ENCODE data around the gene GPRC5A. TPM values are rescaled to one million over a fixed set of nuclear protein-coding genes. Genes with fewer than 3 reads are reported as not detected.
"Not testable (repeated sequence)": the region's sequence is repeated elsewhere in the genome, so short reads cannot be mapped to it uniquely, and the experiment has no call there.

Gene GPRC5A, protein sequence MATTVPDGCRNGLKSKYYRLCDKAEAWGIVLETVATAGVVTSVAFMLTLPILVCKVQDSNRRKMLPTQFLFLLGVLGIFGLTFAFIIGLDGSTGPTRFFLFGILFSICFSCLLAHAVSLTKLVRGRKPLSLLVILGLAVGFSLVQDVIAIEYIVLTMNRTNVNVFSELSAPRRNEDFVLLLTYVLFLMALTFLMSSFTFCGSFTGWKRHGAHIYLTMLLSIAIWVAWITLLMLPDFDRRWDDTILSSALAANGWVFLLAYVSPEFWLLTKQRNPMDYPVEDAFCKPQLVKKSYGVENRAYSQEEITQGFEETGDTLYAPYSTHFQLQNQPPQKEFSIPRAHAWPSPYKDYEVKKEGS
- 100 to 1,000 TPM; 194 to 890 (median 653) TPM for total RNA-seq

DNA sequence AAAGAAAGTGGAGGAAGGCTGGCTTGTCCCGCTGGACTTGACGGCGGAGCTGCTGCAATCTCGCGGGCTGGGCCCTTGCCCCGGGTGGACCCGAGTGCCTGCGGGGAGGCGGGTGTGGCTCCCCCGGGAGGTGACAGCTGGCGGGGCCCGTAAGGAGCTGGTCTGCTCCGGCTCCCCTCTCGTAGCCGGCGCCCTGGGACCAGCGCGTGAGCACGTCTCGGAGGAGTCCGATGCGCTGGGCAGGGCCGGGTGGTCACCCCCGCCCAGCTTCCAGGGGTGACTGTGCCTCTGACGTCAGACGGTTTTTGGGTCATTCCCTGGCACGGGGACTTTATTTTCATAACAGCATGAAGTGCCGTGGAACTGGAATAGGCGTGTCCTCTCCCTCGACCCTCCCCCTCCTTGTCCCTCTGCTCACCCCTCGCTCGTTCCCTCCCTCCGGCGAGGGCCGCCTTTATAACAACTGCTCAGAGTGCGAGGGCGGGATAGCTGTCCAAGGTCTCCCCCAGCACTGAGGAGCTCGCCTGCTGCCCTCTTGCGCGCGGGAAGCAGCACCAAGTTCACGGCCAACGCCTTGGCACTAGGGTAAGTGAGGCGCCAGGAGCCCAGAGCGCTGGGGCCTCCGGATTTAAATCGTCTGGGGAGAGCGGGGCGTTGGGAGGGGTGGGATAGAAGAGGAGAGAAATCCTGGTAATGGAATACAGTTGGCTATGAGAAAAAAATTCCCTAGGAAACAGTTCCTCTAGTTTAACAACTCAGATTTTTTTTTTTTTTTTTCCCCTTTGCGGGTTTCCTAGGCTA, at the start of gene GPRC5A:
TSS of gene GPRC5A (plus strand) at position 483 of the 801 bp plus-strand sequence. CDS start 16,688 bp downstream, outside the sequence.
- ATAC-seq (ENCODE audit: low FRiP score in 2 of 2) (peak; percentile 94 to 95), DNase-seq (peak; percentile 93)
- 1 to 2% methylated on average over 35 to 41 of the region's 50 CpGs for WGBS, 2 donors
- peak within 1 kb of the TSS; percentile 76 to 98 (median 86) for H3K27ac ChIP-seq
- TF ChIP-seq, protein P1, sequence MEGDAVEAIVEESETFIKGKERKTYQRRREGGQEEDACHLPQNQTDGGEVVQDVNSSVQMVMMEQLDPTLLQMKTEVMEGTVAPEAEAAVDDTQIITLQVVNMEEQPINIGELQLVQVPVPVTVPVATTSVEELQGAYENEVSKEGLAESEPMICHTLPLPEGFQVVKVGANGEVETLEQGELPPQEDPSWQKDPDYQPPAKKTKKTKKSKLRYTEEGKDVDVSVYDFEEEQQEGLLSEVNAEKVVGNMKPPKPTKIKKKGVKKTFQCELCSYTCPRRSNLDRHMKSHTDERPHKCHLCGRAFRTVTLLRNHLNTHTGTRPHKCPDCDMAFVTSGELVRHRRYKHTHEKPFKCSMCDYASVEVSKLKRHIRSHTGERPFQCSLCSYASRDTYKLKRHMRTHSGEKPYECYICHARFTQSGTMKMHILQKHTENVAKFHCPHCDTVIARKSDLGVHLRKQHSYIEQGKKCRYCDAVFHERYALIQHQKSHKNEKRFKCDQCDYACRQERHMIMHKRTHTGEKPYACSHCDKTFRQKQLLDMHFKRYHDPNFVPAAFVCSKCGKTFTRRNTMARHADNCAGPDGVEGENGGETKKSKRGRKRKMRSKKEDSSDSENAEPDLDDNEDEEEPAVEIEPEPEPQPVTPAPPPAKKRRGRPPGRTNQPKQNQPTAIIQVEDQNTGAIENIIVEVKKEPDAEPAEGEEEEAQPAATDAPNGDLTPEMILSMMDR (IDR thresholded peaks at IDR 0.05): peak in 2 of 6 experiments; percentile 12 to 19
- TF ChIP-seq POLR2A (IDR thresholded peaks at IDR 0.05) (peak; percentile 21 to 97 (median 84)), EP300 (IDR thresholded peaks at IDR 0.05) (peak; percentile 20 to 95 (median 73)), POLR2AphosphoS5 (IDR thresholded peaks at IDR 0.05) (peak; percentile 93 to 99)
- H3K9me3 ChIP-seq: no peaks in the 10 kb centered on the region
- peaks cover 0 to 9% (median 0%) of the 10 kb centered on the region in 4 donors for H3K27me3 ChIP-seq
- no peaks in the 10 kb centered on the region for H3K36me3 ChIP-seq
- peaks cover 0 to 17% (median 3%) of the 10 kb centered on the region in 4 donors for H3K4me1 ChIP-seq
- peak within 1 kb of the TSS; percentile 5 to 50 (median 44) for H3K4me3 ChIP-seq

DNA sequence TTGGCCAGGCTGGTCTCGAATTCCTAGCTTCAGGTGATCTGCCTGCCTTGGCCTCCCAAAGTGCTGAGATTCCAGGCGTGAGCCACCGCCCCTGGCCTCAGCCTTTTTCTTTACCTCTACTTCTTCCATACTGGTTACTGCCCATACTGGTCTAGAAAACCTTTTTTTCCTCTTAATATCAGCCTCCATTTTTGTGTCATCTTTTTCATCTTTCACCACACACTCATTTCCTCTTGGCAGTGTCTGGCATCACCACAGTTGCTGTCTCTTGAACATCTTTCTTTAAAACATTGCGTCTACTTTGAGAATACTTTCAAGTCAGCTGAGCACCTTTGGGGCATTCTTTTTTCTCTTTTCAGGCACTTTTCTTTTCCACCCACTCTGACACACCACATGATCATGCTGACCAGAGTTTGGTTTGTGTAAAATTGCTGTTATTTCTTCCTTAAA, 45.5 kb upstream of the GPRC5A start:
- Histone ChIP-seq H3K4me1 (no peaks in the 10 kb centered on the region), H3K9me3 (no peaks in the 10 kb centered on the region), H3K36me3 (no peaks in the 10 kb centered on the region), H3K4me3 (no peak overlapping the region), H3K27me3 (no peaks in the 10 kb centered on the region), H3K27ac (no peak overlapping the region)
- TF ChIP-seq EP300 (IDR thresholded peaks at IDR 0.05) (no peak), POLR2A (IDR thresholded peaks at IDR 0.05) (no peak), POLR2AphosphoS5 (IDR thresholded peaks at IDR 0.05) (no peak)
- TF ChIP-seq, protein P1 (IDR thresholded peaks at IDR 0.05): no peak
- no peak for DNase-seq
- WGBS, 2 donors: 83 to 88% methylated on average over 4 of the region's 4 CpGs
- no peak for ATAC-seq (ENCODE audit: low FRiP score in 2 of 2)

DNA sequence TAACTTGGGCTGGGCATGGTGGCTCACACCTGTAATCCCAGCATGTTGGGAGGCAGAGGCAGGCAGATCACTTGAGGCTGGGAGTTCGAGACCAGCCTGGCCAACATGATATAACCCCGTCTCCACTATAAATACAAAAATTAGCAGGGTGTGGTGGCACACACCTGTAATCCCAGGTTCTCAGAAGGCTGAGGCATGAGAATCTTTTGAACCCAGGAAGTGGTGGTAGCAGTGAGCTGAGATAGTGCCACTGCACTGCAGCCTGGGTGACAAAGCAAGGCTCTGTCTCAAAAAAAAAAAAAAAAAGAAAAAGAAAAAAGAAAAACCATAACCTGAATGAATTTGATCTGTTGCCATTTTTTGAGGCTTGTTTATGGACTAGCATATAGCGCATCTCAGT, 44.6 kb upstream of the GPRC5A start:
- 90 to 94% methylated on average over 3 of the region's 3 CpGs for WGBS, 2 donors
- H3K9me3 ChIP-seq; H3K27ac ChIP-seq; H3K27me3 ChIP-seq; ATAC-seq (ENCODE audit: low FRiP score in 2 of 2); H3K36me3 ChIP-seq; H3K4me3 ChIP-seq; DNase-seq; H3K4me1 ChIP-seq: not testable (repeated sequence)

DNA sequence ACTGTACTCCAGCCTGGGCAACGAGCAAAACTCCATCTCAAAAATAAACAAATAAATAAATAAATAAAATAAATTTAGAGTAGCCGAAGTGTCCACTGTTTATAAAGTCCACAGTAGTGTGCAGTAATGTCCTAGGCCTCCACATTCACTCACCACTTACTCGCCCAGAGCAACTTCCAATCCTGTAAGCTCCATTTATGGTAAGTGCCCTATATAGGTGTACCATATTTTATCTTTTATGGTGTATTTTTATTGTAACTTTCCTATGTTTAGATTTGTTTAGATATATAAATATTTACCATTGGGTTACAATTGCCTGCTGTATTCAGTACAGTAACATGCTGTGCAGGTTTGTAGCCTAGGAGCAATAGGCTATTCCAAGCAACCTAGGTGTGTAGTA, 37.9 kb upstream of the GPRC5A start:
- no peak for DNase-seq
- Histone ChIP-seq H3K4me1 (no peaks in the 10 kb centered on the region), H3K4me3 (no peak overlapping the region), H3K27ac (no peak overlapping the region), H3K9me3 (no peaks in the 10 kb centered on the region), H3K27me3 (no peaks in the 10 kb centered on the region), H3K36me3 (no peaks in the 10 kb centered on the region)
- no peak for ATAC-seq (ENCODE audit: low FRiP score in 2 of 2)
- TF ChIP-seq POLR2A (IDR thresholded peaks at IDR 0.05) (no peak), POLR2AphosphoS5 (IDR thresholded peaks at IDR 0.05) (no peak)
- WGBS, 2 donors: 55 to 64% methylated on average over 3 of the region's 3 CpGs

DNA sequence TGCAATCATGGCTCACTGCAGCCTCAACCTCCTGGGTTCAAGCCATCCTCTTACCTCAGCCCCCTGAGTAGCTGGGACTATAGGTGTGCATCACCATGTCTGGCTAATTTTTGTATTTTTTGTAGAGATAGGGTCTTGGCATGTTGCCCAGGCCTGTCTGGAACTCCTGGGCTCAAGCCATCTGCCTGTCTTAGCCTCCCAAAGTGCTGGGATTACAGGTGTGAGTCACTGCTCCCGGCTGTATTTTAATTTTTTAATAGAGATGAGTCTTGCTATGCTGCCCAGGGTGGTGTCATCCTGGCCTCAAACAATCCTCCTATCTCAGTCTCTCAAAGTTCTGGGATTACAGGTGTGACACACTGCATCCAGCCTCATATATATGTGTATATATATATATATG, 31.7 kb upstream of the GPRC5A start:
- Histone ChIP-seq H3K9me3 (no peaks in the 10 kb centered on the region), H3K36me3 (no peaks in the 10 kb centered on the region), H3K4me3 (no peak overlapping the region), H3K4me1 (no peaks in the 10 kb centered on the region), H3K27me3 (no peaks in the 10 kb centered on the region), H3K27ac (no peak overlapping the region)
- 93% methylated on average over 1 of the region's 1 CpG; no CpG with 5 or more reads in 1 of the 2 donors for WGBS, 2 donors
- TF ChIP-seq EP300 (IDR thresholded peaks at IDR 0.05) (no peak), POLR2A (IDR thresholded peaks at IDR 0.05) (no peak), POLR2AphosphoS5 (IDR thresholded peaks at IDR 0.05) (no peak)
- TF ChIP-seq, protein P1 (IDR thresholded peaks at IDR 0.05): no peak
- no peak for ATAC-seq (ENCODE audit: low FRiP score in 2 of 2)
- no peak for DNase-seq

All from upper lobe of left lung (tissue), 6 donors.